ENCODE data around the gene HOXC10.

The HOXC10 gene

DNA sequence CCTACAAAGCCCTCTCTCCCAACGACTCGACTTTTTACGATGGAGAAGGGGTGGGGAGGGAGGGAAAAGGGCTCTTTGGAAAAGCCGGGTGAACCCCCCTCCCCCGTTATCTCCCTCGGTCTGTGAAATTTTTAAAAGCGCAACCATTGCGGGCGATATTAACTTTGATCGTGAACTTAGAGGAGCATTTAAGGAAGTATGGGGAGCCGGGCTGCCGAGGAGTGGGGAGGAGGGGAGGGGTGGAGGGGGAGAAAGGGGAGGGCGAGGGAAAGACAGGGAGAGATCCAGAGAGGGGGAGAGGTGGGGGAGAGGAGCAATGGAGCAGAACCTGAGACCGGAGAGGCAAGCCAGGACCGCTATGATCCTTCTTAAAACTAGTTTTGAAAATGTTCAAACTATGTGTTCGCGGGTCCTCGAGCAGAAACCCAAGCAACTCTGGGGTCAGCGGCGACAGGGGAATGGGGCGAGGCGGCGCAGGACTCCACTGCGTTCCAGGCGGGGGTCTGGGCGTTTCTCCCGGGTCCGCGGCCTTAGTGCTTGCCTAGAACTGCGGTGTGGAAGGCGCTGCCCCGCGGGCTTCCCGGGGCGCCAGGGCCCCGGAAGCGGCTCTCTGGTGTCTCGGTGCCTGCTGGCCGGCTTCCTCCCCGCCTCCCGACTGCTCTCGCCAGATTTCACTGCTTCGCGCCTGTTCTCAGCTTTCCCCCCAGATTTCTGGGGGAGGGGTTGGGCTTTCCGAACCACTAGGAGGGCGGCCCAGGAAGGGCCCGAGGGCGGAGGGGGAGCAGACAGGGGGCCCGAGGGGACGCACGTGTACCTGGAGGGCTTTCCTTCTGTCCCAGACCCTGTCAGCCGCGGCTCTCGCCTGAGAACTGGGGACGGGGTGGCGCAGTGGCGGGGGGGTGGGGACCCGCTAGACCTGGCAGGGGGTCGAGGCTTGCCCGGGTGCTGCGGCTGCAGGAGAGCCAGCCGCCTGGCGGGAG lies 10.6 kb upstream of the HOXC10 start, which contains the start of gene HOTAIR:
TSS of gene HOTAIR (minus strand) at position 871 of the 980 bp plus-strand sequence.
- no peak within 1 kb of the TSS for H3K4me3 ChIP-seq (ENCODE audit: low read depth, low read length)
- in situ Hi-C loops (cut with HindIII; ENCODE audit: low sequenced_read_pairs): no loop called here
- no peak for DNase-seq (ENCODE audit: low read depth, low spot score)
- no peak for TF ChIP-seq CTCF (IDR thresholded peaks at IDR 0.05; ENCODE audit: low read depth, low read length)

DNA sequence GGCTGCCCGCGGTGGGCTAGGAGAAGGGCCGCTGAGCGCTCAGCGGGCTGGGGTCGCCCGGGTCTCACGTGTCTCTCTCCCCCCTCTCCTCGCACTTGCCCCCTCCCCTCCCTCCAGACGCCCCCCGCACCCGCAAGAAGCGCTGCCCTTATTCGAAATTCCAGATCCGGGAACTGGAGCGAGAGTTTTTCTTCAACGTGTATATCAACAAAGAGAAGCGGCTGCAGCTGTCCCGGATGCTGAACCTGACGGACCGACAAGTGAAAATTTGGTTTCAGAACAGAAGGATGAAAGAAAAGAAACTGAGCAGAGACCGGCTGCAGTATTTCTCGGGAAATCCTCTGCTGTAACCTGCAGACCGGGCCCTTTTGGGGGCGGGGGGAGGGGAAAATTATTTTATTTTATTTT lies 9.9 kb upstream of the HOXC10 start:
- DNase-seq (ENCODE audit: low read depth, low spot score): no peak
- in situ Hi-C loops (cut with HindIII; ENCODE audit: low sequenced_read_pairs): no loop called here
- no peak overlapping the region for H3K4me3 ChIP-seq (ENCODE audit: low read depth, low read length)
- TF ChIP-seq CTCF (IDR thresholded peaks at IDR 0.05; ENCODE audit: low read depth, low read length): no peak

- no peak overlapping the region for H3K4me3 ChIP-seq (ENCODE audit: low read depth, low read length)
- in situ Hi-C loops (cut with HindIII; ENCODE audit: low sequenced_read_pairs): no loop called here
- TF ChIP-seq CTCF (IDR thresholded peaks at IDR 0.05; ENCODE audit: low read depth, low read length): no peak
- no peak for DNase-seq (ENCODE audit: low read depth, low spot score)
These were observed 9.3 kb upstream of the HOXC10 start for GRCh38 chr12:53975479-53976152.

- no peak for DNase-seq (ENCODE audit: low read depth, low spot score)
- H3K4me3 ChIP-seq (ENCODE audit: low read depth, low read length): no peak overlapping the region
- TF ChIP-seq CTCF (IDR thresholded peaks at IDR 0.05; ENCODE audit: low read depth, low read length): no peak
- in situ Hi-C loops (cut with HindIII; ENCODE audit: low sequenced_read_pairs): no loop called here
These were observed 8.6 kb upstream of the HOXC10 start for GRCh38 chr12:53976172-53976822.

GRCh38 chr12:53976823-53977595 lies 7.9 kb upstream of the HOXC10 start:
- in situ Hi-C loops (cut with HindIII; ENCODE audit: low sequenced_read_pairs): no loop called here
- DNase-seq (ENCODE audit: low read depth, low spot score): no peak
- TF ChIP-seq CTCF (IDR thresholded peaks at IDR 0.05; ENCODE audit: low read depth, low read length): no peak
- H3K4me3 ChIP-seq (ENCODE audit: low read depth, low read length): no peak overlapping the region
